ENCODE data around the gene ACAP3.

GRCh38 chr1:1300352-1300739 lies 7.4 kb downstream of the ACAP3 start:
- TF ChIP-seq ELK1 (IDR thresholded peaks at IDR 0.05; ENCODE audit: low read depth, low read length) (no peak), POLR2A (IDR thresholded peaks at IDR 0.05; ENCODE audit: low read length) (no peak), CTCF (IDR thresholded peaks at IDR 0.05) (no peak), HOXA7 (CRISPR knock-in tag; IDR thresholded peaks at IDR 0.05) (no peak)
